Measurements from ENCODE around the gene DUSP8. TPM values are rescaled to one million over a fixed set of nuclear protein-coding genes. Genes with fewer than 3 reads are reported as not detected.

Gene DUSP8
- total and polyA plus RNA-seq, 9 donors: 0.38 to 14.9 (median 1.3) TPM

DNA sequence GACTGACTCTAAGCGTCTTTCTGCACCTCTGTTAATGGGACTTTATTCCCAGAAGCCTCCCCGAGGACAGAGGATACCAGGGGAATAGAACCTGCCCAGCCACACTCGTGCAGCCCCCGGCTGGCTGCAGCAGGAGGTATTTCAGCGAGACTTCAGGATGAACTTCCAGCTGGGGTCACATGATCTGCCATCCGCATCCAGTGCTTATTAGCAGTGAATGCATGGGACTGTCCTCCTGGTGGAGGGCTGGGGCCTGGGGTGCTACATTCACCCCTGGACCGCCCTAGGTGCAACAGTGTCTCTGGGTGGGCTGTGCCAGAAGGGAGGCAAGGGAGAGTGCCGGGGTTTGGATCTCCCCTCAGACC, 1.6 kb downstream of the DUSP8 start:
- no peak for TF ChIP-seq CTCF (IDR thresholded peaks at IDR 0.05)
- no peak for TF ChIP-seq EP300 (IDR thresholded peaks at IDR 0.05)
- TF ChIP-seq POLR2A (IDR thresholded peaks at IDR 0.05): no peak
- Histone ChIP-seq H3K4me1 (ENCODE audit: insufficient read depth) (no peaks in the 10 kb centered on the region), H3K4me3 (no peak overlapping the region), H3K27me3 (no peaks in the 10 kb centered on the region), H3K9me3 (no peaks in the 10 kb centered on the region), H3K36me3 (no peaks in the 10 kb centered on the region), H3K27ac (no peak overlapping the region)
- intact Hi-C loops (cut with DNase I): loop anchor here in 2 of 4 donors (5.0 to 10.0 kb wide), 2 partner anchors 366 to 368 kb away; no protein-coding TSS in a partner anchor
- DNase-seq: peak in 1 of 5 donors; percentile 12
- 70 to 81% (median 74%) methylated on average over 8 of the region's 8 CpGs for WGBS, 3 donors

DNA sequence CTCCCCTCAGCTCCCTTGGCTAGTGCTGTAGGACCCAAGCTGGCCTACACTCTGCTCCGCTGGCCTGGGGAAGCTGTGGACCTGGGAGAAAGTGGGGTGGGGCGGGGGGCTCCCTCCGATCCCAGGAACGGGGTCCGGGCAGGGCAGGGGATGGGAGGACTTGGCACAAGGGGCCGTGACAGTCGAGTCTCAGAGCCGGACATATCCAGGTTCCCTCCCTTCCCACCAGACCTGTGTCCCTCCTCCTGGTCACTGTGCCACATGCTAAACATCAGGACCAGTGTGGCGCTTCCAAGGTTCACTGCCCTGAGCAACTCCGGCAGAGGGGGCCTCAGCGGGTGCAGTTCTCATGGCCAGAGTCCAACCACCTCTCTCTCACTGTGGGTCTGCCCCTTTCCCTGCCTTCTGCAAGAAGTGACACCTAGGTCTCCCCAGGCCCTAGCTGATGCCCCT, 2.0 kb downstream of the DUSP8 start:
- Histone ChIP-seq H3K36me3 (no peaks in the 10 kb centered on the region), H3K27ac (no peak overlapping the region), H3K4me1 (ENCODE audit: insufficient read depth) (no peaks in the 10 kb centered on the region), H3K9me3 (no peaks in the 10 kb centered on the region), H3K4me3 (no peak overlapping the region), H3K27me3 (no peaks in the 10 kb centered on the region)
- 67 to 81% (median 73%) methylated on average over 8 to 11 of the region's 11 CpGs for WGBS, 3 donors
- TF ChIP-seq CTCF (IDR thresholded peaks at IDR 0.05) (no peak), POLR2A (IDR thresholded peaks at IDR 0.05) (no peak), EP300 (IDR thresholded peaks at IDR 0.05) (no peak)
- peak in 1 of 5 donors; percentile 13 for DNase-seq
- intact Hi-C loops (cut with DNase I): loop anchor here in 2 of 4 donors (5.0 to 10.0 kb wide), 2 partner anchors 365 to 368 kb away; no protein-coding TSS in a partner anchor

- Histone ChIP-seq H3K36me3 (no peaks in the 10 kb centered on the region), H3K4me1 (ENCODE audit: insufficient read depth) (no peaks in the 10 kb centered on the region), H3K27ac (no peak overlapping the region), H3K4me3 (no peak overlapping the region), H3K27me3 (no peaks in the 10 kb centered on the region), H3K9me3 (no peaks in the 10 kb centered on the region)
- WGBS, 3 donors: 63 to 73% (median 65%) methylated on average over 14 of the region's 14 CpGs
- intact Hi-C loops (cut with DNase I): no loop called here
- DNase-seq: no peak
- TF ChIP-seq EP300 (IDR thresholded peaks at IDR 0.05) (no peak), CTCF (IDR thresholded peaks at IDR 0.05) (no peak), POLR2A (IDR thresholded peaks at IDR 0.05) (no peak)
Observed at GRCh38 chr11:1569251-1569780, 2.8 kb downstream of the DUSP8 start.

GRCh38 chr11:1568441-1568911, 3.6 kb downstream of the DUSP8 start:
- 51 to 57% (median 54%) methylated on average over 13 of the region's 13 CpGs for WGBS, 3 donors
- H3K4me3 ChIP-seq: no peak overlapping the region
- H3K36me3 ChIP-seq: no peaks in the 10 kb centered on the region
- no peaks in the 10 kb centered on the region for H3K27me3 ChIP-seq
- intact Hi-C loops (cut with DNase I): no loop called here
- no peaks in the 10 kb centered on the region for H3K4me1 ChIP-seq (ENCODE audit: insufficient read depth)
- peak in 1 of 5 donors; percentile 12 for DNase-seq
- no peak overlapping the region for H3K27ac ChIP-seq
- H3K9me3 ChIP-seq: no peaks in the 10 kb centered on the region
- no peak for TF ChIP-seq EP300 (IDR thresholded peaks at IDR 0.05)
- no peak for TF ChIP-seq CTCF (IDR thresholded peaks at IDR 0.05)
- TF ChIP-seq POLR2A (IDR thresholded peaks at IDR 0.05): no peak

All from ovary (tissue), 9 donors.